AG04450 (cell line): ENCODE results near the gene RIC8B. TPM values are rescaled to one million over a fixed set of nuclear protein-coding genes. Genes with fewer than 3 reads are reported as not detected.

Experiments
- CTCF ChIA-PET: fragments of 300-600, 350-600 bp; formaldehyde crosslinking; extraction: SDS; loops from one replicate; lab custom pipeline; 2022; ENCODE audit warnings: antibody characterized with exemption, inconsistent platforms; lab: Charles Lee
- POLR2A ChIA-PET: fragments of 350-600 bp; formaldehyde crosslinking; extraction: SDS; loops from one replicate; lab custom pipeline; 2021; ENCODE audit warnings: antibody characterized with exemption, inconsistent platforms; lab: Yijun Ruan, JAX
- DNase-seq: peaks from one replicate; pipeline ENCODE4 v3.0.0-alpha.2; 2011; ENCODE audit warnings: low read depth, low spot score
- H3K27ac ChIP-seq: one replicate; pipeline ENCODE4 v1.5.1; 2012; ENCODE audit warnings: low read depth, low read length, control low read depth
- H3K27me3 ChIP-seq: one replicate; pipeline ENCODE4 v1.6.0; 2012; ENCODE audit warnings: low read length; ENCODE audit not compliant: control insufficient read depth, insufficient read depth
- H3K4me3 ChIP-seq: 2 replicates; pipeline ENCODE4 v1.5.1; 2011; ENCODE audit warnings: mild to moderate bottlenecking, low read depth, low read length, control low read depth
- H3K9me3 ChIP-seq: 2 replicates; pipeline ENCODE4 v1.5.1; 2012; ENCODE audit warnings: low read length; ENCODE audit not compliant: control insufficient read depth, insufficient read depth
- polyA plus RNA-seq: library from polyadenylated mRNA; depleted of rRNA; stranded (reverse); fragments of >200 nt; gene quantifications from 2 replicates; pipeline ENCODE4 v1.2.3, GENCODE V29; 2011; rRNA removed
- TF ChIP-seq, protein P1 (sequence below): IDR thresholded peaks from 2 replicates; pipeline ENCODE4 v1.5.1; 2011; ENCODE audit warnings: low read depth, low read length, control low read depth, inconsistent platforms

RIC8B gene
- polyA plus RNA-seq, 1 experiment: 11.2 TPM

DNA sequence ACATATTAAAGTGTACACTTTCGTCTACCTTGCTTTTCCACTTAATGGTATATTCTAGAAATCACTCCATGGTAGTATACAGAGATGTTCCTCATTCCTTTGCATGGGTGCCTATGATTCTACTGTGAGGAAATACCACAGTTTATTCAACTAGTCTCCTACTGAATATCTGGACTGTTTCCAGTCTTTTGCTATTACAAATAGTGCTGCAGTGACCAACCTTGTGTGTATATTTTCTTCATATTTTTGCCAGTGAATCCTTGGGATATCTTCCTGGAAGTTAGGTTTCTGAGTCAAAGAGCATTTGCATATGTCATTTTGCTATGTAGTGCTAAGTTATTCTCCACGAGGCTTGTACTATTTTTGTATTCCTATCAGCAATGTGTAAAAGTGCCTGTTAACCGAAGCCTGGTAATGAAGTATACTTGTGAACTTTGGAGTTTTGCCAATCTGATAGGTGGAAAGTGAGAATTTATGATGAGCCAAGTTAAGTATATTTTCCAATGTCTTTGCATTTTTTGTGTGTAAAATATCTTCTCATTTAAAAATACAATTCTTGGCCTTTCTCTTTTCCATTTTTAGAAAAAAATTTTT is 149.9 kb downstream of the RIC8B start:
- H3K27ac ChIP-seq: no peak overlapping the region
- peaks cover 9% of the 10 kb centered on the region for H3K27me3 ChIP-seq
- TF ChIP-seq, protein P1, sequence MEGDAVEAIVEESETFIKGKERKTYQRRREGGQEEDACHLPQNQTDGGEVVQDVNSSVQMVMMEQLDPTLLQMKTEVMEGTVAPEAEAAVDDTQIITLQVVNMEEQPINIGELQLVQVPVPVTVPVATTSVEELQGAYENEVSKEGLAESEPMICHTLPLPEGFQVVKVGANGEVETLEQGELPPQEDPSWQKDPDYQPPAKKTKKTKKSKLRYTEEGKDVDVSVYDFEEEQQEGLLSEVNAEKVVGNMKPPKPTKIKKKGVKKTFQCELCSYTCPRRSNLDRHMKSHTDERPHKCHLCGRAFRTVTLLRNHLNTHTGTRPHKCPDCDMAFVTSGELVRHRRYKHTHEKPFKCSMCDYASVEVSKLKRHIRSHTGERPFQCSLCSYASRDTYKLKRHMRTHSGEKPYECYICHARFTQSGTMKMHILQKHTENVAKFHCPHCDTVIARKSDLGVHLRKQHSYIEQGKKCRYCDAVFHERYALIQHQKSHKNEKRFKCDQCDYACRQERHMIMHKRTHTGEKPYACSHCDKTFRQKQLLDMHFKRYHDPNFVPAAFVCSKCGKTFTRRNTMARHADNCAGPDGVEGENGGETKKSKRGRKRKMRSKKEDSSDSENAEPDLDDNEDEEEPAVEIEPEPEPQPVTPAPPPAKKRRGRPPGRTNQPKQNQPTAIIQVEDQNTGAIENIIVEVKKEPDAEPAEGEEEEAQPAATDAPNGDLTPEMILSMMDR: no peak
- CTCF ChIA-PET: no interaction called here
- POLR2A ChIA-PET: no interaction called here
- H3K4me3 ChIP-seq: no peak overlapping the region
- no peak for DNase-seq
- H3K9me3 ChIP-seq: no peaks in the 10 kb centered on the region

DNA sequence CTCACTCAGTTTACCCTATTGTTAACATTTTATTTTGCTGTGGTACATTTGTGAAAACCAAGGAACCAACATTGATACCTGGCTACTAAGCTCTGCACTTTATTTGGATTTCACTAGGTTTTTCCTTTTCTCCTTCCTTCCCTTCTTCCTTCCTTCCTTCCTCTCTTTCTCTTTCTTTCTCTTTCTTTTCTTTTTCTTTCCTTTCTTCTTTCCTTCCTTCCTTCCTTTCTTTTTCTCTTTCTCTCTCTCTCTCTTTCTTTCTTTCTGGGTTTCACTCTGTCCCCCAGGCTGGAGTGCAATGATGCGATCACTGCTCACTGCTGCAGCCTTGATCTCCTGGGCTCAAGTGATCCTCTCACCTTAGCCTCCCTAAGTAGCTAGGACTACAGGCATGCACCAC is 152.2 kb downstream of the RIC8B start:
- Histone ChIP-seq H3K9me3 (no peaks in the 10 kb centered on the region), H3K27ac (no peak overlapping the region), H3K27me3 (peaks cover 2% of the 10 kb centered on the region), H3K4me3 (no peak overlapping the region)
- DNase-seq: no peak
- ChIA-PET POLR2A (no interaction called here), CTCF (no interaction called here)
- TF ChIP-seq, protein P1: no peak

DNA sequence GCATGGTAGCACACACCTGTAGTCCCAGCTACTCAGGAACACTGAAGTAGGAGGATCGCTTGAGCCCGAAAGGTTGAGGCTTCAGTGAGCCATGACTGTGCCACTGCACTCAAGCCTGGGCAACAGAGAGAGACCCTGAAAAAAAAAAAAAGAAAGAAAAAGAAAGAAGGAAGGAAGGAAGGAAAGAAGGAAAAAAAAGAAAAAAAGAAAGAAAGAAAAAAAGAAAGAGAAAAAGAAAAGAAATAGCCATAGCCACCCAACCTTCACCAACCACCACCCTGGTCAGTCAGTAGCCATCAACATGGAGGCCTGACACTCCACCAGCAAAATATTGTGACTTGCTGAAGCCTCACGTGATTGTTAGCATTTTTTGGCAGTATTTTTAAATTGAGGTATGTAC is 159.8 kb downstream of the RIC8B start:
- CTCF ChIA-PET: no interaction called here

More for the DNA sequence above, 159.8 kb downstream of the RIC8B start:
- no peaks in the 10 kb centered on the region for H3K27me3 ChIP-seq
- POLR2A ChIA-PET: no interaction called here
- H3K27ac ChIP-seq: no peak overlapping the region
- TF ChIP-seq, protein P1: no peak
- H3K4me3 ChIP-seq: no peak overlapping the region
- DNase-seq: no peak
- H3K9me3 ChIP-seq: no peaks in the 10 kb centered on the region

Other genes starting within 250 kb of the RIC8B start
- gene RFX4, start 191.7 kb upstream of the RIC8B start, polyA plus RNA-seq: not detected in 2 replicates
- 86.0 and 118 TPM in 2 replicates for gene TMEM263, start 181.2 kb downstream of the RIC8B start, polyA plus RNA-seq
- 5.0 and 7.5 TPM in 2 replicates for gene MTERF2, start 212.5 kb downstream of the RIC8B start, polyA plus RNA-seq